Stomach (tissue), 9 donors: ENCODE measurements around the gene SEL1L. TPM values are rescaled to one million over a fixed set of nuclear protein-coding genes. Genes with fewer than 3 reads are reported as not detected.

Experiments used
- DNase-seq, 2 donors: peaks; one replicate each; pipeline versions ENCODE4 v3.0.0 to v3.0.0-alpha.2; 2013 to 2019
- H3K27ac ChIP-seq, 5 donors: fragments of 200-600 bp in 4 of 5; sonication (generic) in 4 of 5; one replicate each; pipeline ENCODE4 v1.5.1; 2013 to 2019; ENCODE audit warnings: mild to moderate bottlenecking in 1 of 5, moderate library complexity in 1 of 5
- H3K27me3 ChIP-seq, 3 donors: fragments of 200-600 bp; sonication (generic); one replicate each; pipeline ENCODE4 v1.5.1; 2017 to 2019; ENCODE audit warnings: mixed run types in 1 of 3
- H3K36me3 ChIP-seq, 4 donors: fragments of 200-600 bp; sonication (generic); 1 replicate in 3 of 4; 2 replicates in 1 of 4; pipeline ENCODE4 v1.5.1; 2016 to 2019
- H3K4me1 ChIP-seq, 4 donors: fragments of 200-600 bp; sonication (generic); one replicate each; pipeline ENCODE4 v1.5.1; 2016 to 2019
- H3K4me3 ChIP-seq, 4 donors: fragments of 200-600 bp; sonication (generic) in 3 of 4; one replicate each; pipeline ENCODE4 v1.5.1; 2016 to 2019; ENCODE audit warnings: mild to moderate bottlenecking in 1 of 4
- H3K9me3 ChIP-seq, 4 donors: fragments of 200-600 bp; sonication (generic); one replicate each; pipeline ENCODE4 v1.5.1; 2016 to 2019
- CTCF ChIP-seq, 7 experiments: fragments of 450-650 bp in 4 of 7; fragments of 200-600 bp in 3 of 7; sonication (generic) in 3 of 7; IDR thresholded peaks; one replicate each; pipeline ENCODE4 v1.5.1; 2016 to 2019; ENCODE audit warnings: antibody characterized with exemption in 7 of 7, control low read depth in 2 of 7, mild to moderate bottlenecking in 1 of 7
- EP300 ChIP-seq: sonication (generic); formaldehyde crosslinking; IDR thresholded peaks from one replicate; pipeline ENCODE4 v1.6.1; 2017; ENCODE audit warnings: antibody characterized with exemption
- POLR2A ChIP-seq, 4 donors: fragments of 450-650 bp; IDR thresholded peaks; one replicate each; pipeline ENCODE4 v1.6.1; 2016; ENCODE audit warnings: antibody characterized with exemption in 4 of 4, control low read depth in 2 of 4, mild to moderate bottlenecking in 1 of 4, moderate library complexity in 1 of 4
- POLR2AphosphoS5 ChIP-seq, 3 donors: sonication (generic); formaldehyde crosslinking; IDR thresholded peaks; one replicate each; pipeline ENCODE4 v1.6.1; 2016; ENCODE audit warnings: antibody characterized with exemption in 3 of 3
- WGBS, 5 donors: extraction: QIAGEN DNeasy Blood & Tissue Kit in 3 of 5; methylation state at CpG; one replicate each; pipeline versions ENCODE4 v1.1.5 to v1.1.7; 2013 to 2018; 5-methylcytosine and 5-hydroxymethylcytosine counted together
- intact Hi-C: fragments of 100-400 bp; cut with DNase I; formaldehyde crosslinking; loops from one replicate; pipeline ENCODE4 v1.15.1; 2023; ENCODE audit warnings: low total_unique reads
- polyA plus RNA-seq, 3 donors: library from polyadenylated mRNA; stranded (reverse); fragments of 200-250 nt; gene quantifications; one replicate each; pipeline ENCODE4 v1.2.3, GENCODE V29; 2013
- total RNA-seq, 5 donors: library from RNA; depleted of rRNA; stranded (reverse); fragments of >200 nt; gene quantifications; one replicate each; pipeline versions ENCODE4 v1.1.0 to v1.2.3, GENCODE V29; 2014 to 2016
- donor health status: healthy with polysubstance abuse.
- donor health status: Bipolar disorder and iron deficiency.
- donor health status: healthy.

The SEL1L gene
- total and polyA plus RNA-seq, 8 donors = 5.0 to 175 (median 12.8) TPM

DNA sequence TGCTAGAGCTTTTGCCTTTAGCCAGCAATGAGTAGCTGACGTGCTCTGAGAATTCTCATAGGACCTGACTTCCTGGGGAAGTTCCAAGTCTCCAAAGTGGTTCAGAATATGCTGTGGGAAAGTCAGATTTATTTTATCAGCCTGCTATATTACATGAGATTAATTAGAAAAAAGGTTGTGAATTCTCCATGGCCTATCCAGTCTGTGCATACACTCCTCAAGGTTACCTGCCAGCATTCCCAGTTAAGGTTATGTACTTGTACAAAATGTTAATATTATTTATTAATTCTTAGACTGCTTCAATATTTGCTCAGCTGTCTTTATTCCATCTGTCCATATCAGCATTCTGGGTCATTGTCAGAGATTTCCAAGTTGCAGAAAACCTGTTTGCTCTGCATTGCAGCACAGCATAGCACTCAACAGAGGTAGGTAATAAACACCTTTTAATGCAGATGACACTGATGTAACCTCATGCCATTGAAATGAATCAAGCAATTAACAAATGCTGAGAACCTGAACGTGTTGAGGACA, 2.7 kb upstream of the SEL1L start:
- Histone ChIP-seq H3K36me3 (peaks cover 0 to 2% (median 0%) of the 10 kb centered on the region in 4 donors), H3K9me3 (peaks cover 0 to 6% (median 0%) of the 10 kb centered on the region in 4 donors), H3K27me3 (peaks cover 0 to 8% (median 0%) of the 10 kb centered on the region in 3 donors), H3K4me1 (peaks cover 11 to 48% (median 43%) of the 10 kb centered on the region in 4 donors), H3K27ac (peak overlapping the region; percentile 19 to 69 (median 56)), H3K4me3 (no peak overlapping the region)
- TF ChIP-seq CTCF (IDR thresholded peaks at IDR 0.05) (no peak), POLR2A (IDR thresholded peaks at IDR 0.05) (no peak), EP300 (no peak), POLR2AphosphoS5 (IDR thresholded peaks at IDR 0.05) (peak in 1 of 3 donors; percentile 8)
- intact Hi-C loops = no loop called here
- 11 to 34% (median 25%) methylated on average over 2 of the region's 2 CpGs for WGBS, 5 donors
- DNase-seq = peak in 1 of 2 donors; percentile 55

DNA sequence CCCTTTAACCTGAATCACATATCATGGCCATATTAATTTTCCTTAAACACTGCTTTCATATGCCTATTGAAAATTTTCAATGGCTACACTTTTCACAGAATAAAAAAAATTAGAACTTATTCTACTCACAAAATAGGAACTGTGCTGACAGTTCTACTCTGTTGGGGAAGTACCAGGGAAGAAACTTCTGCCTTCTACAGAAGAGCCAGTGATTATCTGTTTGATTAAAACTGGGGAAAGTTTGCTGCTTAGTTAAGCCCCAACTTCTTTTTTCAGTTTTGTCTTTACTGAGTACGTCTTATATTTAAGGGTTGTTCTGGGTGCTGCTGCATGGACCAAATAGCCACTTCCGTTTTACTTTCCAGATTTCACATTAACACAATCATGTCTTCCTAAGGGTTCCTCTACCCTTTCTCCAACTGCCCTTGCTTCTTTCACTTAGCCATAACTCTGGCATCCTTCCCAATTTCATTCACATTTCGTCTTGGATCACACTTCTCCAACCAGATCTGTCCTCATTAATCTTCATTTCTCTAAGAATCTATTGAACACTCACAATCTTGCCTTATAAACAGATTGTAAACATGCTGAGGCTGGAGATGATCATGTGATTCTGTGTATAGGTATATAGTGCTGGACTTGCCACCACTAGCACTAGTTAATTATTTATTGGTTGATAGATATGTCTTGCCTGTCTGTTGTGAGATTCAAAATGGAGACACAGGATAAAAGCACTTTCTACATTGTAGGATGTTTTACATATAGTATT, 1.9 kb upstream of the SEL1L start:
- TF ChIP-seq EP300 (no peak), POLR2A (IDR thresholded peaks at IDR 0.05) (no peak), POLR2AphosphoS5 (IDR thresholded peaks at IDR 0.05) (no peak), CTCF (IDR thresholded peaks at IDR 0.05) (no peak)
- peaks cover 0 to 6% (median 0%) of the 10 kb centered on the region in 4 donors for H3K9me3 ChIP-seq
- WGBS, 5 donors = 46 to 59% (median 48%) methylated on average over 3 of the region's 3 CpGs
- no peak overlapping the region for H3K4me3 ChIP-seq
- intact Hi-C loops = no loop called here
- H3K27ac ChIP-seq = peak overlapping the region; percentile 19 to 69 (median 56)
- peaks cover 0 to 3% (median 0%) of the 10 kb centered on the region in 4 donors for H3K36me3 ChIP-seq
- peaks cover 11 to 53% (median 50%) of the 10 kb centered on the region in 4 donors for H3K4me1 ChIP-seq
- peak in 1 of 2 donors; percentile 19 for DNase-seq
- H3K27me3 ChIP-seq = peaks cover 0 to 5% (median 0%) of the 10 kb centered on the region in 3 donors

- peak in 1 of 2 donors; percentile 23 for DNase-seq
- Histone ChIP-seq H3K4me3 (peak overlapping the region in 3 of 4 donors; percentile 5 to 12 (median 8)), H3K9me3 (peaks cover 0 to 6% (median 0%) of the 10 kb centered on the region in 4 donors), H3K27ac (peak overlapping the region; percentile 30 to 86 (median 69)), H3K4me1 (peaks cover 11 to 62% (median 60%) of the 10 kb centered on the region in 4 donors), H3K36me3 (peaks cover 0 to 3% (median 0%) of the 10 kb centered on the region in 4 donors), H3K27me3 (no peaks in the 10 kb centered on the region)
- intact Hi-C loops = no loop called here
- WGBS, 5 donors = 40 to 61% (median 52%) methylated on average over 8 of the region's 8 CpGs
- no peak for TF ChIP-seq CTCF (IDR thresholded peaks at IDR 0.05)
- no peak for TF ChIP-seq POLR2A (IDR thresholded peaks at IDR 0.05)
- no peak for TF ChIP-seq EP300
- TF ChIP-seq POLR2AphosphoS5 (IDR thresholded peaks at IDR 0.05) = no peak
These were observed 939 bp upstream of the SEL1L start for GRCh38 chr14:81534510-81535074.

GRCh38 chr14:81533212-81533535, 479 bp downstream of the SEL1L start:
- intact Hi-C loops = no loop called here
- WGBS, 5 donors = 0% methylated on average over 10 of the region's 10 CpGs
- no peak for DNase-seq

More at GRCh38 chr14:81533212-81533535, 479 bp downstream of the SEL1L start:
- Histone ChIP-seq H3K9me3 (peaks cover 0 to 2% (median 0%) of the 10 kb centered on the region in 4 donors), H3K27me3 (no peaks in the 10 kb centered on the region), H3K36me3 (peaks cover 0 to 3% (median 0%) of the 10 kb centered on the region in 4 donors), H3K27ac (peak overlapping the region; percentile 78 to 87 (median 83)), H3K4me3 (peak overlapping the region; percentile 72 to 99 (median 91)), H3K4me1 (peaks cover 11 to 75% (median 69%) of the 10 kb centered on the region in 4 donors)
- no peak for TF ChIP-seq POLR2A (IDR thresholded peaks at IDR 0.05)
- TF ChIP-seq EP300 = no peak
- TF ChIP-seq CTCF (IDR thresholded peaks at IDR 0.05) = no peak
- no peak for TF ChIP-seq POLR2AphosphoS5 (IDR thresholded peaks at IDR 0.05)
